ENCODE data around the gene THBS4.

THBS4 gene

GRCh38 chr5:80067531-80068245, 32.5 kb downstream of the THBS4 start:
- H3K27me3 ChIP-seq (replicated peaks), result no peaks in the 10 kb centered on the region
- no peak for TF ChIP-seq CTCF (IDR thresholded peaks at IDR 0.05; ENCODE audit: low read depth, low read length, missing control alignments)
- DNase-seq, result no peak
- in situ Hi-C loops (cut with HindIII; ENCODE audit: low pct_ligation_motif_present, low sequenced_read_pairs), result no loop called here
- H3K4me3 ChIP-seq (ENCODE audit: low read depth, low read length), result no peak overlapping the region
- H3K36me3 ChIP-seq (replicated peaks), result no peaks in the 10 kb centered on the region
- no peak overlapping the region for H3K27ac ChIP-seq

- in situ Hi-C loops (cut with HindIII; ENCODE audit: low pct_ligation_motif_present, low sequenced_read_pairs), result no loop called here
- H3K36me3 ChIP-seq (replicated peaks), result no peaks in the 10 kb centered on the region
- H3K4me3 ChIP-seq (ENCODE audit: low read depth, low read length), result no peak overlapping the region
- no peak for DNase-seq
- no peak for TF ChIP-seq CTCF (IDR thresholded peaks at IDR 0.05; ENCODE audit: low read depth, low read length, missing control alignments)
- H3K27me3 ChIP-seq (replicated peaks), result no peaks in the 10 kb centered on the region
- H3K27ac ChIP-seq, result no peak overlapping the region
Measured at GRCh38 chr5:80068246-80068636, 33.1 kb downstream of the THBS4 start.

GRCh38 chr5:80068775-80069174, 33.6 kb downstream of the THBS4 start:
- Histone ChIP-seq H3K4me3 (ENCODE audit: low read depth, low read length) (no peak overlapping the region), H3K27ac (no peak overlapping the region), H3K27me3 (replicated peaks) (no peaks in the 10 kb centered on the region), H3K36me3 (replicated peaks) (no peaks in the 10 kb centered on the region)
- no peak for DNase-seq
- TF ChIP-seq CTCF (IDR thresholded peaks at IDR 0.05; ENCODE audit: low read depth, low read length, missing control alignments), result no peak
- in situ Hi-C loops (cut with HindIII; ENCODE audit: low pct_ligation_motif_present, low sequenced_read_pairs), result no loop called here

GRCh38 chr5:80069251-80069800, 34.2 kb downstream of the THBS4 start:
- Histone ChIP-seq H3K4me3 (ENCODE audit: low read depth, low read length) (no peak overlapping the region), H3K27ac (no peak overlapping the region), H3K27me3 (replicated peaks) (no peaks in the 10 kb centered on the region), H3K36me3 (replicated peaks) (no peaks in the 10 kb centered on the region)
- in situ Hi-C loops (cut with HindIII; ENCODE audit: low pct_ligation_motif_present, low sequenced_read_pairs), result no loop called here
- no peak for TF ChIP-seq CTCF (IDR thresholded peaks at IDR 0.05; ENCODE audit: low read depth, low read length, missing control alignments)
- DNase-seq, result no peak

GRCh38 chr5:80069918-80070318, 34.8 kb downstream of the THBS4 start:
- DNase-seq, result no peak
- Histone ChIP-seq H3K36me3 (replicated peaks) (no peaks in the 10 kb centered on the region), H3K4me3 (ENCODE audit: low read depth, low read length) (no peak overlapping the region), H3K27ac (no peak overlapping the region), H3K27me3 (replicated peaks) (no peaks in the 10 kb centered on the region)
- no peak for TF ChIP-seq CTCF (IDR thresholded peaks at IDR 0.05; ENCODE audit: low read depth, low read length, missing control alignments)
- in situ Hi-C loops (cut with HindIII; ENCODE audit: low pct_ligation_motif_present, low sequenced_read_pairs), result no loop called here
